ENCODE measurements around the gene CDX2.

Gene CDX2

GRCh38 chr13:27978301-27978968 lies 9.3 kb upstream of the CDX2 start:
- no peak for DNase-seq

GRCh38 chr13:27977476-27978300 lies 8.6 kb upstream of the CDX2 start:
- no peak for DNase-seq

- DNase-seq: no peak
Measured at GRCh38 chr13:27976362-27977091, 7.4 kb upstream of the CDX2 start.

- no peak for DNase-seq
Measured at GRCh38 chr13:27975564-27976361, 6.6 kb upstream of the CDX2 start.

- DNase-seq: no peak
Measured at GRCh38 chr13:27973961-27974662, 5.0 kb upstream of the CDX2 start.

- no peak for DNase-seq
Measured at GRCh38 chr13:27973291-27973690, 4.2 kb upstream of the CDX2 start.

- no peak for DNase-seq
Measured at GRCh38 chr13:27972478-27972820, 3.3 kb upstream of the CDX2 start.

GRCh38 chr13:27971776-27972477 lies 2.8 kb upstream of the CDX2 start:
- no peak for DNase-seq

GRCh38 chr13:27971236-27971645 lies 2.1 kb upstream of the CDX2 start:
- DNase-seq: no peak

GRCh38 chr13:27970382-27971235 lies 1.5 kb upstream of the CDX2 start:
- no peak for DNase-seq

GRCh38 chr13:27969866-27970229 lies 733 bp upstream of the CDX2 start:
- no peak for DNase-seq

GRCh38 chr13:27968316-27969081 lies 616 bp downstream of the CDX2 start:
- no peak for DNase-seq

- no peak for DNase-seq
Measured at GRCh38 chr13:27967736-27968315, 1.3 kb downstream of the CDX2 start.

- DNase-seq: no peak
Measured at GRCh38 chr13:27967203-27967735, 1.8 kb downstream of the CDX2 start.

GRCh38 chr13:27966641-27967202 lies 2.4 kb downstream of the CDX2 start:
- DNase-seq: no peak

- no peak for DNase-seq
Measured at GRCh38 chr13:27965740-27966640, 3.1 kb downstream of the CDX2 start.

GRCh38 chr13:27965343-27965739 lies 3.8 kb downstream of the CDX2 start:
- DNase-seq: no peak
